Body of pancreas (tissue), 4 donors: ENCODE results near the gene LRFN2. TPM values are rescaled to one million over a fixed set of nuclear protein-coding genes. Genes with fewer than 3 reads are reported as not detected.

Experiments
- ATAC-seq: fragments of 150-250 bp; one replicate; pipeline ENCODE4 v1.9.1; 2016
- DNase-seq, 4 donors: peaks; one replicate each; pipeline ENCODE4 v3.0.0-alpha.2; 2019
- H3K27ac ChIP-seq, 4 donors: fragments of 200-600 bp; sonication (generic); 1 replicate in 3 of 4; 2 replicates in 1 of 4; pipeline versions ENCODE4 v1.5.1 to v1.6.1; 2016 to 2019; ENCODE audit warnings: mild to moderate bottlenecking in 1 of 4, mixed read lengths in 1 of 4, moderate library complexity in 1 of 4
- H3K27me3 ChIP-seq, 2 donors: fragments of 200-600 bp; sonication (generic); one replicate each; pipeline ENCODE4 v1.6.0; 2016; ENCODE audit warnings: mild to moderate bottlenecking in 1 of 2
- H3K36me3 ChIP-seq, 2 donors: fragments of 200-600 bp; sonication (generic); replicated peaks in 1 of 2; 2 replicates each; pipeline ENCODE4 v1.5.1; 2016; ENCODE audit warnings: low read depth in 2 of 2; ENCODE audit not compliant: insufficient read depth in 1 of 2
- H3K4me1 ChIP-seq: fragments of 200-600 bp; sonication (generic); one replicate; pipeline ENCODE4 v1.6.0; 2016
- H3K4me3 ChIP-seq, 2 donors: fragments of 200-600 bp; sonication (generic); 1 replicate in 1 of 2; 2 replicates in 1 of 2; pipeline ENCODE4 v1.5.1; 2016 to 2019
- H3K9me3 ChIP-seq, 3 donors: fragments of 200-600 bp; sonication (generic); 1 replicate in 2 of 3; 2 replicates in 1 of 3; pipeline ENCODE4 v1.5.1; 2016
- POLR2A ChIP-seq, 3 donors: fragments of 450-650 bp; IDR thresholded peaks; one replicate each; pipeline ENCODE4 v1.6.1; 2016; ENCODE audit warnings: antibody characterized with exemption in 3 of 3, mild to moderate bottlenecking in 2 of 3
- WGBS, 2 donors: methylation state at CpG; one replicate each; pipeline ENCODE4 v1.1.5; 2017; 5-methylcytosine and 5-hydroxymethylcytosine counted together
- intact Hi-C: fragments of 100-400 bp; cut with DNase I; formaldehyde crosslinking; loops from one replicate; pipeline ENCODE4 v1.15.1; 2023
- total RNA-seq, 2 donors: library from RNA; depleted of rRNA; stranded (reverse); fragments of >200 nt; gene quantifications; one replicate each; pipeline ENCODE4 v1.1.0, GENCODE V29; 2016
- TF ChIP-seq, protein P1 (sequence below), 7 experiments: fragments of 450-650 bp in 4 of 7; fragments of 200-600 bp in 3 of 7; sonication (generic) in 3 of 7; IDR thresholded peaks; one replicate each; pipeline ENCODE4 v1.5.1; 2016 to 2019; ENCODE audit warnings: antibody characterized with exemption in 7 of 7

Gene LRFN2
- total RNA-seq, 2 donors from 2014 or later = 0.33 TPM; not detected in 1

DNA sequence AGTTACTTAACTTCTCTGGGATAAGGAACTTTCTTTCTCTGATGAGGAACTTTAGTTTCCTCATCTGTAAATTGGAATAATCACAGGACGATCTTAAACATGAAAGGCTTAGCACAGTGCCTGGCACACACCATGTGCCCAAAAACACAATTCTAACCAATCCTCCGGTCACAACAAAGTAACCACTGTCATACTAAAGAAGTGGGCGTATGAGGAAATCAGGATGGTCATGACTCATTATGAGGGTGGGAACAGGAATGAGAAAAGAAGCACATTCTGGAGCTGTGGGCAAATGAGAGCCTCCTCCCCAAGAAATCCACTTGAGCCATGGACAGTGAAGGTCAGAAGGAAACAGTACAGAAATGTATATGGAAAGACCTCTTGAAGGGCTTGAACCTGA lies 82.9 kb downstream of the LRFN2 start:
- Histone ChIP-seq H3K36me3 (no peaks in the 10 kb centered on the region), H3K27me3 (no peaks in the 10 kb centered on the region), H3K4me3 (no peak overlapping the region), H3K4me1 (no peaks in the 10 kb centered on the region), H3K9me3 (no peaks in the 10 kb centered on the region), H3K27ac (no peak overlapping the region)
- ATAC-seq (no peak), DNase-seq (no peak)
- intact Hi-C loops = no loop called here
- WGBS, 2 donors = 88 to 94% methylated on average over 3 of the region's 3 CpGs
- TF ChIP-seq POLR2A (IDR thresholded peaks at IDR 0.05) = no peak
- TF ChIP-seq, protein P1, sequence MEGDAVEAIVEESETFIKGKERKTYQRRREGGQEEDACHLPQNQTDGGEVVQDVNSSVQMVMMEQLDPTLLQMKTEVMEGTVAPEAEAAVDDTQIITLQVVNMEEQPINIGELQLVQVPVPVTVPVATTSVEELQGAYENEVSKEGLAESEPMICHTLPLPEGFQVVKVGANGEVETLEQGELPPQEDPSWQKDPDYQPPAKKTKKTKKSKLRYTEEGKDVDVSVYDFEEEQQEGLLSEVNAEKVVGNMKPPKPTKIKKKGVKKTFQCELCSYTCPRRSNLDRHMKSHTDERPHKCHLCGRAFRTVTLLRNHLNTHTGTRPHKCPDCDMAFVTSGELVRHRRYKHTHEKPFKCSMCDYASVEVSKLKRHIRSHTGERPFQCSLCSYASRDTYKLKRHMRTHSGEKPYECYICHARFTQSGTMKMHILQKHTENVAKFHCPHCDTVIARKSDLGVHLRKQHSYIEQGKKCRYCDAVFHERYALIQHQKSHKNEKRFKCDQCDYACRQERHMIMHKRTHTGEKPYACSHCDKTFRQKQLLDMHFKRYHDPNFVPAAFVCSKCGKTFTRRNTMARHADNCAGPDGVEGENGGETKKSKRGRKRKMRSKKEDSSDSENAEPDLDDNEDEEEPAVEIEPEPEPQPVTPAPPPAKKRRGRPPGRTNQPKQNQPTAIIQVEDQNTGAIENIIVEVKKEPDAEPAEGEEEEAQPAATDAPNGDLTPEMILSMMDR (IDR thresholded peaks at IDR 0.05) = no peak

DNA sequence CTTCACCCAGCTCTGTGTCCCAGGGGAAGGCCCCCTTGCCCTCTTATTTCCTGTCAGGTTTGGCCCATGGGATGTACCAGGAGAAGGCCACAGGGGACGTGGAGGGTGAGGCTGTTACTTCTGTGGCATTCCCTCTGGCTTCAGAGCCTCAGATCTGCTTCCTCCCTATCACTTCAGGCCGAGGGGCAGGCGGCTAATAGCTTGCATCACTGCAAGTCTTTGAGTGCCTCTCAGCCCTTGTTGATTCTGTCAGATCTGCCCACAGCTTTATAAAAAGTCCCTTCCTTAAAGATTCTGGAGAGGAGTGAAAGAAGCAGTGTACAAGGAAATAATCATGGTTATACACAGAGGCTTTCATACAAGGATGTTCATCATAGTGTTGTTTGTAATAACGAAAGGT lies 86.9 kb downstream of the LRFN2 start:
- DNase-seq = no peak
- Histone ChIP-seq H3K9me3 (no peaks in the 10 kb centered on the region), H3K4me1 (no peaks in the 10 kb centered on the region), H3K36me3 (no peaks in the 10 kb centered on the region), H3K27ac (no peak overlapping the region), H3K27me3 (no peaks in the 10 kb centered on the region), H3K4me3 (no peak overlapping the region)
- intact Hi-C loops = no loop called here
- 67 to 80% methylated on average over 4 of the region's 4 CpGs for WGBS, 2 donors
- no peak for TF ChIP-seq POLR2A (IDR thresholded peaks at IDR 0.05)
- TF ChIP-seq, protein P1 (IDR thresholded peaks at IDR 0.05) = no peak
- ATAC-seq = no peak

DNA sequence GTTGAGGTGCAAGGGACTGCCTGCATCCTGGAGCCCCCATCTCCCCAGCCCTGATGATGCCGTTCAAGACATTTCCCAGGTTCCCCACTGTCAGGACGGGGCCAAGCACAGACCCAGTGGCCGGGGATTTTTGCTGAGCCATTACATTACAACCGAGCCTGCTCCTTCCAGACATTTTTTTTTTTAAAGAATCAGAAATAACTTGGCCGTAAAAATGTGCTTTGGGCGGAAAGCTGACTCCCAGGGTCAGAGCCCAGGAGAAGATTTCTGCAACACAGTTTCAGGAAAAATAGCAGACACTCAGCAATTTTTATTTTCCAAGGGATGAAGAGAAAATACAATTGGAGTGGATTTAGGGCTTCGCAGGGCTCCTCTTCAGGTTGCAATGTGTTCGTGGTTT lies 87.9 kb downstream of the LRFN2 start:
- H3K4me3 ChIP-seq = no peak overlapping the region
- 71 to 75% methylated on average over 8 of the region's 8 CpGs for WGBS, 2 donors
- no peak for ATAC-seq
- TF ChIP-seq, protein P1 (IDR thresholded peaks at IDR 0.05) = no peak
- no peak for TF ChIP-seq POLR2A (IDR thresholded peaks at IDR 0.05)
- H3K36me3 ChIP-seq = no peaks in the 10 kb centered on the region
- no peaks in the 10 kb centered on the region for H3K4me1 ChIP-seq
- H3K27ac ChIP-seq = no peak overlapping the region
- H3K27me3 ChIP-seq = no peaks in the 10 kb centered on the region
- DNase-seq = no peak
- intact Hi-C loops = no loop called here
- no peaks in the 10 kb centered on the region for H3K9me3 ChIP-seq

DNA sequence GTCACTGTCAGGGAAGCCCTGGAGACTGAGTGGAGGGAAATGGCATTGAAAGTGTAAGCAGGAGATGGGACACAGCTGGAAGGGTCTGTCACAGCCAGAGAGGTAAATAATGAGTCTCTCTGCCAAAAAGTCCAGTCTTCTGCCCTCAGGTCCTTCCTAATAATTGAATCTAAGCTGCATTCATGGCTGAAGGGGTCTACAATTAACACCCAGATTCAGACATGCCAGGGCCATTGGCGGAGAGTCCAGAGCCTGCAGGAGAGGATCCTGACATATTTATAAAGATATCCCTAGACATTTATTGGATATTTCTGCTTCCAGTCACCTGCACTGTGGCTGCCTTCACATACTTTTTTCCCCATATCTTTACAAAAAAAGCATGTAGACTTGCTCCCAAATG lies 89.0 kb downstream of the LRFN2 start:
- 100% methylated on average over 1 of the region's 1 CpG for WGBS, 2 donors

DNA sequence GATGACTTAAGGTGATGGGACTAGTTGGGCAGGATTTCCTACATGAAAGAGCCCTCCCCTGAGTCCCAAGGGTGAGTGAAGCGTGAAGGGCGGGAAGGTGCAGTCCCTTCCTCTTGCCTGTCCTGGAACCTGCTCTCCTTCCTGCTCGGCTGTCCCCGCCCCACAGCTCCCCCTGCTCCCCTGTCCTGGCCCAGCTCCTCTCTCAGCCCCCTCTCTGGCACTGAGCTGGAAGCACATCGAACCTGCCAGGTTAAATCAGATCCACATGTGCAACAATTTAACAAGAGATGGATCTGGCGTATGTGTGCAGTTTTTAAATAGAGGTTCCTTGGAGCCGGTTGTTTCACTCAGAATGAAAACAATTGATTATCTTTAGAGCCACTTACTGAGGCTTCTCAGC lies 95.0 kb downstream of the LRFN2 start:
- no peak for TF ChIP-seq POLR2A (IDR thresholded peaks at IDR 0.05)
- TF ChIP-seq, protein P1 (IDR thresholded peaks at IDR 0.05) = no peak
- Histone ChIP-seq H3K27ac (no peak overlapping the region), H3K9me3 (no peaks in the 10 kb centered on the region), H3K4me1 (no peaks in the 10 kb centered on the region), H3K36me3 (no peaks in the 10 kb centered on the region), H3K27me3 (no peaks in the 10 kb centered on the region), H3K4me3 (no peak overlapping the region)
- no peak for ATAC-seq
- intact Hi-C loops = no loop called here
- WGBS, 2 donors = 62 to 74% methylated on average over 7 of the region's 7 CpGs
- no peak for DNase-seq

More for the DNA sequence above, 89.0 kb downstream of the LRFN2 start:
- TF ChIP-seq, protein P1 (IDR thresholded peaks at IDR 0.05) = no peak
- TF ChIP-seq POLR2A (IDR thresholded peaks at IDR 0.05) = no peak
- H3K4me3 ChIP-seq = no peak overlapping the region
- H3K27me3 ChIP-seq = no peaks in the 10 kb centered on the region
- DNase-seq = no peak
- no peaks in the 10 kb centered on the region for H3K4me1 ChIP-seq
- H3K27ac ChIP-seq = no peak overlapping the region
- intact Hi-C loops = no loop called here
- no peaks in the 10 kb centered on the region for H3K36me3 ChIP-seq
- H3K9me3 ChIP-seq = no peaks in the 10 kb centered on the region
- ATAC-seq = no peak
